D341Med (cell line): ENCODE results near the gene KCNF1.

Experiments used
- DNase-seq: peaks from one replicate; pipeline ENCODE4 v3.0.0; 2012; ENCODE audit warnings: low spot score

KCNF1 gene, protein sequence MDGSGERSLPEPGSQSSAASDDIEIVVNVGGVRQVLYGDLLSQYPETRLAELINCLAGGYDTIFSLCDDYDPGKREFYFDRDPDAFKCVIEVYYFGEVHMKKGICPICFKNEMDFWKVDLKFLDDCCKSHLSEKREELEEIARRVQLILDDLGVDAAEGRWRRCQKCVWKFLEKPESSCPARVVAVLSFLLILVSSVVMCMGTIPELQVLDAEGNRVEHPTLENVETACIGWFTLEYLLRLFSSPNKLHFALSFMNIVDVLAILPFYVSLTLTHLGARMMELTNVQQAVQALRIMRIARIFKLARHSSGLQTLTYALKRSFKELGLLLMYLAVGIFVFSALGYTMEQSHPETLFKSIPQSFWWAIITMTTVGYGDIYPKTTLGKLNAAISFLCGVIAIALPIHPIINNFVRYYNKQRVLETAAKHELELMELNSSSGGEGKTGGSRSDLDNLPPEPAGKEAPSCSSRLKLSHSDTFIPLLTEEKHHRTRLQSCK

DNA sequence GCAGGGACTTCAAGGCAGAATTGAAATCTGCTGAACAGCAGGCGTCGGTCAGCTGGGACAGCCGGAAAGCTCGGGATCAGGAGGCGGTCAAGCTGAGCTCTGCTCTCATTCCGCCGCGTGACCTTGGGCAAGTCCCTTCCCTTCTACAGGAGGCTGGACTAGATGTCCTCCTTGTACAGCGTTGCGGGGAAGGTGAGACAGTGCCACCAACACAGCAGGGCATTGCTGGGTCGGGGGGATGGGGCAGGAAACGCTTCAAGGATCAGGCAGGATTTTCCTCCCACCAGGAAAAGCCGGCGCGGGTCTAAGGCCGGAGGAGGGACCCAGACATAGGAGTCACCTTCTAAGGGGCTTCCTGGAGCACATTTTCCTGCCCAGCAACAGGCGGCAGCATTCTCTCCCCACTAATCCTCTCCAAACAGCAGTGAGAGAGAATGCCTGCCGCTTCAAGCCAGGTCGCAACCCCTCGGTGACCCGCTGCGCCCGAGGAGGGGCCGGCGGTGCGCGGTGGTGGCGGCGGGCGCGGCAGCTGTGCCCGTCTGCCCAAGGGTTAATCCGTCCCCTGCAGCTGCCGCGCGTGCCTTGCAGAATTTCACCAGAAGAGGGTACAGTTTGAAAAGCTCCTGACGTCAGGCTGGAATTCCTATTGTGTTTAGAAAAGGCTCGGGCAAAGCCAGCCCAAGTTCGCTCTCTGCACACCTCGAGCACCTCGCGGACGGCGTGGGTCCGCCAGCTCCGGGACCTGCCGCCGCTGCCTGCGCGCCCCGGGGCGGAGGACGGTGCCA is at the start of gene KCNF1:
Gene KCNF1, plus strand, starts transcription at position 644 of the 785 bp plus-strand sequence. CDS start 493 bp downstream, outside the sequence.
- peak; percentile 85 for DNase-seq

DNA sequence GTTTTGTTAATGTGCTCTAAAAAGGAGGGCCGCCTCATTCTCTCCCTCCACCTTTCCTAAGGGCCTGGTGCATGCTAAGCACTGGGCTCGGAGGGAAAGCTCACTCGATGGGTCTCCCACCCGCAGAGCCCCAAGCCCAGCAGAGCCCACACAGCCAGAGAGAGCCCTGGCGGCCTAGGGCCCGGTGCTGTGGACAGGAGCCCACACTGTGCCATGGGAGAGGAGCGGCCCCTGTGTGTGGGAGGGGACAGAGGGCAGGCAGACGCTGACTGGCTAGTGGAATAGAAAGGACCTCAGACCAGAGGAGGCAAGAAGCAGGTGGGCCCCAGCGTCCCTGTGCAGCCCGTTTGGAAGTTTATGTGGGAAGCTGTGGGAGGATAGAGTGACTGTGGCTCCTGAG is 49.4 kb upstream of the KCNF1 start:
- DNase-seq, result no peak

DNA sequence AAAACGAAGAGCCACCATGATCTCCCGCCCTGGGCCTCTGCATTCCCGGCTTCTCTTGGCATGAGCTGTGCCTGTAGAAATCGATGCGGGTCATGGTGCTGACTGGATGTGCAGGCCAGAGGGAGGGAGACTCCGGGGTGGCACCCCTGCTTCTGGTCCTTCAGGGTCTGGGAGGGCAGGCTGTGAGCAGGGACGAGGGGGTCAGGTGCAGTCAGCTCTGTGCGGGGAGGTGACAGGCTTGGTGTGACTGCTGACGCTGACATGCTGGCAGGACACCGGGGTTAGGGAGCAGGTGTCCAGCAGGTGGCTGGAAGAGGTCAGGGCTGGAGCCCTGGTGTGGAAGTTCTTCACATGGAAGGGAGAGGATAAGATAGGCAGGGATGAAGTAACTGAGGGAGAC is 48.7 kb upstream of the KCNF1 start:
- DNase-seq, result no peak

DNA sequence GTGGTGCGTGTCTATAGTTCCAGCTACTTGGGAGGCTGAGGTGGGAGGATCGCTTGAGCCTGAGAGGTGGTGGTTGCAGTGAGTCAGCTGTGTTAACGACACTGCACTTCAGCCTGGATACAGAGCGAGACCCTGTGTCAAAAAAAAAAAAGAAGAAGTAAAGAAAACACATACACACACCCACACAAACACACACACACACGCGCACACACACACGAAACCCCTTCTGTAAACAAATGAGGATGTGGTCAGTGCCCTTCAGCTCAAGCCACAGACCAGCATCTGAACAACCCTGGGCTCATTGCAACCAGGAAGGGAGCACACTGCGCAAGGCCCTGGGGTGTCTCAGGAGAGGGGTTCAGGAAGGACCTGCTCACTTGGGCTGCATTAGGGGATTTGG is 47.9 kb upstream of the KCNF1 start:
- DNase-seq, result no peak

DNA sequence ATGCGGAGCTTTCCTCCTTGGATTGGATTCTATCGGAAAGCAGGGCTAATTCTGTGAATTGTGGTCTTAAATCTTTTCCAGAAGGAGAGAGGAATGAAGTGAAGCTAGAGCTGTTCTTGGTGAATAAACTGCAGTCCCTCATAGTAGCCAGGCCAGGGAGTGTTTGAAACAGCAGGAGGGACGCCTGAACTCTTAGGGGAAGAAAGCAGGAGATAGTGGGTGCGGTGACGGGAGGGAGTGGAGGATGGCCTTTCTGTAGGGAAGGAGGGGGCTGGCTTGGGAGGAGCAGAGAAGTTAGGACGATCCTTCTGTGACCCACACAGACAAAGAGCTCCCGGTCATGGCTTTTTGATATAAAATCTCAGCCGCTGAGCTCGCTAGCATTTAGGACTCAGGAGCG is 47.5 kb upstream of the KCNF1 start:
- no peak for DNase-seq

DNA sequence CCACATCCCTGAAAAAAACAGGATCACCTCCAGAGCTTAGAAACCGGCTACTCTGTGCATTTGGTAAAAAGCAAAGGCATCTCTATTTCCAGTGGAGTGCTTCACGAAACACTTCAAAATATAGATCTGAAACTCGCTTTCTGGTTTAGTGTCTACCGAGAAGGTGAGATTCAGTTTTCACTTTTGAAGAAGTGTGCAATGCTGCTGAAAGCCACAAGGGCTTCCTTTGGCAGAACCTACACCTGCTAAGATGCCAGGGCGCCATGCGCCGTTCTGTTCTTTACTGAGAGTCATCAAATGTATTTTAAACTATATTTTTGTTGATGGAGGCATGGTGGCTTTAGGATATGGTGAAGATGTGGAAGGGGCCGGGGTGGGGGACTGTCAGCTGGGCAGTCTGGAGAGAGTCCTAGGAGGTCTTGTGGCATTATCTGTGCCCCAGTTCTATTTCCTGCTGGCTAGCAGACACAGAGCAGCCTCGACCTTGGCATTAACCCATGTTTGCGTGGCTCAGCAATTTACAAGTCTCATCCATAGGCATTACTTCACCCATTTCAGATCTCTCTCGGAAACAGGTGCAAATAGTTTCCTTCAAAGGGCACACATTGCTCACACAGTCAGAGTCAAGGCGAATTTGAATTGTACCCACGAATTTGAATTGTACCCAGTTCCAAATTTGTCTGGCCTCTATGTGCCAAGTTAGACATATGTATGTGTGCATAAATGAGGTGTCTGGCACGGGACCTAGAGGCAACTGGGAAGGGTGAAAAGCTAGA is 46.7 kb upstream of the KCNF1 start:
- DNase-seq, result no peak

DNA sequence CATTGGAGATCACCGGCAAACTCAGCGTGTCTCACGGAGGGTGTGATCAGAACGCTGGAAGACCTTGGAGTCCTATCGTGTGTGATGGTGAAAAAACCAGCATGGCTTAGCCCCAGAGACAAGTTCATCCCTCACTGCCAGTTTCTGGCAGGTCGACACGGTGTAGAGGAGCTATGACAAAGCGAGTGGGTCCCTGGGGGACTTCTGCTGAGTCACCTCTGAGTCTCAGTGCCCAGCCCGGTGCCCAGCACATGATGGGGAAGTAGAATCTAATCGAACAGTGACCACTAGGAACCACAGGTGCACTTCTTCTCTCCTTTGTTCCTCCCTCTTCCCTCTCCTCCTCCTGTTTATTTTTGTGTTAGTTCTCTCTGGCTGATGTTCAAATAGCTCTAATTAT is 45.9 kb upstream of the KCNF1 start:
- no peak for DNase-seq

DNA sequence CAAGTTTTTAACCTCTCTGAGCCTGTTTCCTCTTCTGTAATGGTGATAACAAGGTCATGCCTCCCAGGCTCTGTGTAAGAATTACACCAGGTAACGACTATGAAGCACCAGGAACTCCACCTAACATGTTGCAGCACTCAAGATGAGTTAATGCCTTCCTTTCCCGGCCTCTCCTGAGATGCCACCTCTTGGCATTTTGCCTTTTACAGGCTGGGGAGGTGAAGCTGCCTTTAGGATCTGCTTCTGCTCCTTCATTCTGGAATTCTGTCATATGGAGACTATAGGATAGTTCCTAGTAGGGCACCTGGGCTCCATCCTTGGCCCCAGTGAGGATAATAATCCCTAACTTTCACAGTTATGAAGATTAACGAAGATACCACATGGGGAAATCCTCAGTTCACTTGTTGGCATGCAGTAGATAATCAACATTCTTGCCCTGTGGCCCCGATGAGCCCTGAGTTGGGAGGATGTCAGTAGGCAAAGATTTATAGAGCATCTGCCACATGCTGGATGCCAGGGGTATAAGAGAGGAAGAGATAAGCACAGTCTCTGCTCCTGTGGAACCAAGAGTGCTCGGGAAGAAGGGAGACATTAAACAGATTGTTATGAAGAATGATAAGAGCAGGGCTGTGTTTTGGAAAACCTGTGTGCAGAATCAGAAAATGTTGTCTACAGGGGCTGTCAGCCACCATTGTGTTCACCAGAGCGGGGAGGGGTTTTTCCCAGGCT is 43.9 kb upstream of the KCNF1 start:
- DNase-seq, result no peak

DNA sequence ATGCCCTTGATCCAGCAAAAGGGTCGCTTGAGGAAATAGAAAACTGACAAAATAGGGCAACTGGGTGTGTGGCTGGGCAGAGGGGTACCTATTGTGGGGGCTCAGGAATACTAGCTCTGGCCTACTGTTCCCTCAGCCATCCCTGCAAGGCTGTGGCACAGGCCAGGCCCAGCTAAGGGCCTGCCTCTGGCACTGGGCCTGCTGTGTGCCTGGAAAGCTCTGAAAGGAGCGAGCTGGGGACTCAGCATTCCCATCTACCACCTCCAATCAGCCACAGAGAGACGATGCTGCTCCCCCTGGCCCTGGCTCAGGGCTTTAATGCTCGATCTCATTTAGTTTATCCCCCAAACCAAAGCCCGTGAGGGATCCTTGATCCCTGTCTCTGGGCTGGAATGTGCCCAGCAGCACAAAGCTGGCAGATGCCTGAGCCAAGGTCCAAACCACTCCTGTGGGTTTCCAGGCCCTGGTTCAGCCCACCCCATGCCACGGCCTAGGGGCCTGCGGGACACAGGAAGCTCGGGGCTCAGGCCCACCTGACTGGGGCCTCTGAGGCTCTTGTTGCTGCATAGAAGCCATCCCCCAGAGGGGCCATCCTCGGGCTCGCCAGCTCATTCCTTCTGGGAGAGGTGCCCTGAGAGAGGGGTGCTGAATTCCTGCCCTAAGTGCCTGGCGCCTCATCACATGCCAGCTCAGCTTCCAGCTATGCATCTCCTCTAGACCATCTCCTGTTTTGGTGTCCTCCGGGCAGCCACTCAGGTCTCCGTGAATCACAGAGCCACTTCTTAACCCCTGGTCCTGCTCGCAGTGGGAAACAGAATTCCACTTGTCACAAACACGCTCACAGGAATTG is 43.0 kb upstream of the KCNF1 start:
- DNase-seq, result no peak

DNA sequence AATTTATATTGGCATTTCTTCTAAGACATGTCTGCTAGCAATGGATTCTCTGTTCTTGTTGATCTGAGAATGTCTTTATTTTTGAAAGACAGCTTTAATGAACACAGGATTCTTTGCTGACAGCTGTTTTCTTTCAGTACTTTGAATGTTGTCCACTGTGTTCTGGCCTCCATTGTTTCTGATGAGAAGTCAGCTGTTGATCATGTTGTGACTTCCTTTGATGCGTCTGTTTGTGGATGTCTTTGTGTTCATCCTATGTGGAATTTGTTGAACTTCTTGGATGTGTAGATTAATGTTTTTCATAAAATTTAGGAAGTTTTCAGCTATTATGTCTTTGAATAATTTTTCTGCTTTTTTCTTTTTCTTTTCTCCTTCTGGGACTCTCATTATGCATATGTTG is 39.8 kb upstream of the KCNF1 start:
- DNase-seq, result no peak

DNA sequence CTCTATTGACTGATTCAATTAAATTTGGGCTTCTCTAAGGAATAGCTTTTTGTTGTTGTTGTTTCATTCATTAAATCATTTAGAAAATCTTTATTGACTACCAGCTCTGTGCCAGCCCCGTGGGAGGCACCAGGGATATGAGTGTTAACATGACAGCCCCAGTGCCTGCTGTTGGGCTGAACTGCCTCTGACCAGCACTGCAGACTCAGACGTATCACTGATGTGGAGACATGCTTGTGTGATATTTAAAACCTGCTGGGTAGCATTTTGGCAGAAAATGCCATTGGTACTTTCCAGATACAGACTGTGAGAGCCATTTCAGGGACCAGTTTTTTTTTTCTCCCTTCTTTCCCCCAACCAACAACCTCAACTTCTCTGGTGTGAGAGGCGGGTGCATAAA is 38.6 kb upstream of the KCNF1 start:
- DNase-seq, result no peak

DNA sequence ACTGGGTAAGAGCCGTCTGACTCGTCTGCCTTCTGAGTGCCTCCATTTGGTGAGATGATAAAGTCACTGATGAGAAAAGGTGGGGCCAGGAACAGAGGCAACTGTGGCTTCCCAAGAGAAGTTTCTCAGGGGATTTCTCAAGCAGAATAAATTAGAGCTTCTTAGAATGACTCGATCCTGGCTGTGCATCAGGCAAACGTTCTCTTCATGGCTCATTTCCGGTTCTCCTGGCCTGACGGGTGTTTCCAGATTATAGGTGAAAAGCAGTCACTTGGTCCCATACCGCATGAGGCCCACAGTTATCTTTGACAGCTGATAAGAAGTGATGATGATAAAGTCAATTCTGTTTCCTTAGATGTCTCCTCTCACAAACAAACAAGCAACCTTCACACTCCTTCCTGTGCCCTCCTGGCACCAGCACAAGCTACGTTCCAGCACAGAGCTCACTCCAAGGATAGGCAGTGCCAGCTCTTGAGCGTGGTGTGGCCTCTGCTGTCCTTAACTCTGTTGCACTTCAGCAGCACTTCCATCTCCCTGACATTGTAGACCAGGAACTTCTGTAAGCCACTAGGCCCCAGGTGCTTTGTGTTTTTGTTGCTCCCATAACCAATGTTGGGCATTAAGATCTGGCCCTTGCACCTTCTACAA is 37.8 kb upstream of the KCNF1 start:
- no peak for DNase-seq

DNA sequence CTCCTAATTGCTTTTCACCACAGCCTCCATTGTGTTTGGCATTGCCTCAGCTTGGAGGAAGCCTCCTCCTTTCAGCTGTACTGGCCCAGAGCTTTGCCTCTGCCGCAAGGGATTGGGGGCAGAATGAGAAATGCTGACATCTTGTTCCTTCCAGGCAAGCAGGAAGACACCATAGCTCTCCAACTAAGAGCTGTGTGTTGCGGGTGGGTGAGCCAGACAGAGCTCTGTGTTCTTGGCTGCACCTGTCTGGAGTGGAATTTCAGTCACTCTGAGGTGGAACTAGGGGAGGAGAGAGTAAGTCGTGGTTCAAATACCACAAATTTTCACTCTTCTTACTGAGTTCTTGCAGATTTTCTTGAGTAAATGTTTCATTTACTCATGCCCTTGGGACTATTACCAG is 36.6 kb upstream of the KCNF1 start:
- DNase-seq, result no peak

DNA sequence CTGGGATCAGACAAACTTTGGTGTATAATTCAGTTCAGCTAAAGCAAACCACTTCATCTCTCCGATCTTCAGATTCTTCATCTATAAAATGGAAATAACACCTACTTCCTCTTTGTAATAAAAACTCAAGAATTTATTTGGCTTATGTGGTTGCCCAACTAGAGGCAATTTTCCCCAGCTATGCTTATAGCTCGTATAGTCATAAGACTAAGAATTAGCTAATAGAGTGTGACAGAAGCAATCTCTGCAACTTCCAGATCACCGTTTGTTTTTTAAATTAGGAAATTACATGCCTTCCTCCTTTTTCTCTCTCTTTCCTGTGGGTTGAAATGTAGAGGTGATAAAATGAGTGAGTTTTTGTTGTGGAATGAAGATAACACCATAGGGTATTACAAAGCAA is 35.3 kb upstream of the KCNF1 start:
- DNase-seq, result no peak

DNA sequence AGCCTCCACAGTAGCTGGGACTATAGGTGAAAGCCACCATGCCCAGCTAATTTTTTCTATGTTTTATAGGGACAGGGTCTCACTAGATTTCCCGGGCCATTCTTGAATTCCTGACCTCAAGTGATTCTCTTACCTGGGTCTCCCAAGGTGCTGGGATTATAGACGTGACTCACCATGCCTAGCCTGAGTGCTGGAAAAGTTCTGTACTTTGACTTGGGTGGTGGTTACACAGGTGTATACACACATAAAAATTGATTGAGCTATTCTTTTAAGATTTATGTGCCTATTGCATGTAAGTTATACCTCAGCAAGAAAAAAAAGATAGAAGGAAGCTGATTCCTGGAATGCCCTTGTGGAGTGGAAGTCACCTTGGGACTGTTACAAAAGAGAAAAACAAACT is 34.8 kb upstream of the KCNF1 start:
- DNase-seq, result no peak

DNA sequence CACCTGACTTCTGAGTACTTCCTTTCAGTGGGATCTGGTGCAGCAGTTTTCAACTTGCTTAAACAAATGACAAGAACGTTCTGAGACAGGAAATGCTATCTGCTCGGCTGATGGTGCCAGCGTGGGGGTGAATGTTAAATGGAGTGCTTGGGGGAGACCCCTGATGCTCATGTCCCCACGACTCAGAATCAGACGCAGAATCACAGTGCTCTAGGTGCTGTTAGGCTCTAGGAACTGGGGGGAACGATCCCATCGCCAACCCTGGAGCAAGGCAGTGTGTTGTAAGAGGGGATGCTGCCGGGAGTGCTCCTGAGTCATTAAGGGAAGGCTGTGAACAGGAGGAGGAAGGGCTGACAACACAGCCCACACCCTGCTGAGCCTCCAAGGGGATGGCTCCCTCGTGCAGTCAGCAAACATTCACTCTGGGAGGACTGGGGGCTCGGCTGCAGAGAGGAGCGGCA is 34.1 kb upstream of the KCNF1 start:
- no peak for DNase-seq

DNA sequence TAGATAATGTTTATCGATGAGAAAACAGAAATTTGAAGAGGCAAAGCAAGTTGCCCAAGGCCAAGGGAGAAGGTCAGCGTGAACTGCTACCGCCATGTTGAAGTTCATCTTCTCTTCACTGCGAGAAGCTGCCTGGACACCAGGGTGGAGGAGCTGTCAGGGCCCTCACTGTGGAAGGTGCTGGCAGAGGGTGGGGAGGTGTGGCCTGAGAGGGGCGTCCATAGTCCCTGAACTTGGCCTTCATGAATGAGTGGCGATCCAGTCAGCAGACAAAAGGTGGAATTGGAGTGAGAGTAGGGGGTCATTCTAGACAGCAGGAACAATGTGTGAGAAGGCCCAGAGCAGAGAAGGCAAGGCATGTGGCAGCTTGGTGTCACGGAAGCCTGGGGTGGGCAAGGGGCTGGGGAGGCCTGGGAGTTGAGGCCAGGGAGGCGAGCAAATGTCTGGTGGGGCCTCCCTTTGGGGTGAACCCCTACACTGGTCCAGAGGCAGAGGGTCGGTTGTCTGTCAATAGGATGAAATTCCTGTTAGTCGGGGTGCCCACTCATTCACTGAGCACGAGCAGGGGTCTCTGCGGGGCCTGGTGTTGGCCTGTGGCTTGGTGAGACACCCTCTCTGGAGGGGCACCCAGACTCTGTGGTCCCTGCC is 33.3 kb upstream of the KCNF1 start:
- no peak for DNase-seq

DNA sequence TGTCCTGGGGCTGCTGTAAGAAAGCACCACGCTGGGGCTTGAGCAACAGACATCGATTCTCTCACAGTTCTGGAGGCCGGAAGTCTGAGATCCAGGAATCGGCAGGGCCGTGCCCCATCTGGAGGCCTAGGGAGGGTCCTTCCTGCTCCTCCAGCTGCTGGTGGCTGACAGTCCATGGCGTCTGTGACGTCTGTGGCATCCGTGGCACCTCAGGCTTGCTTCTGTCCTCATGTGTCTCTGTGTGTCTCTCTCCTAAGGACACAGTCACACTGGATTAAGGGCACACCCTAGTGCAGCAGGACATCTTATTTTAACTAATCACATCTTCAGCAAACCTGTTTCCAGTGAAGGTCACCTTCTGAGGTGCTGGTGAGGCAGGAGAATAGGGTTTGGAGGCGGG is 32.6 kb upstream of the KCNF1 start:
- no peak for DNase-seq
